Stimulated activated CD4-positive, alpha-beta T cell treated with anti-CD3 and anti-CD28 coated beads, Interleukin-15, amount 100 ng/mL, for 24 hours (primary cell): ENCODE measurements around the gene CCDC33.

Source experiments
- DNase-seq: peaks from one replicate; pipeline ENCODE4 v3.0.0-alpha.2; 2020

The CCDC33 gene

GRCh38 chr15:74261041-74261440 lies 24.9 kb downstream of the CCDC33 start:
- DNase-seq: no peak

- DNase-seq: no peak
These were observed 25.6 kb downstream of the CCDC33 start for GRCh38 chr15:74261685-74262084.

GRCh38 chr15:74262151-74262550 lies 26.0 kb downstream of the CCDC33 start:
- DNase-seq: no peak

DNA sequence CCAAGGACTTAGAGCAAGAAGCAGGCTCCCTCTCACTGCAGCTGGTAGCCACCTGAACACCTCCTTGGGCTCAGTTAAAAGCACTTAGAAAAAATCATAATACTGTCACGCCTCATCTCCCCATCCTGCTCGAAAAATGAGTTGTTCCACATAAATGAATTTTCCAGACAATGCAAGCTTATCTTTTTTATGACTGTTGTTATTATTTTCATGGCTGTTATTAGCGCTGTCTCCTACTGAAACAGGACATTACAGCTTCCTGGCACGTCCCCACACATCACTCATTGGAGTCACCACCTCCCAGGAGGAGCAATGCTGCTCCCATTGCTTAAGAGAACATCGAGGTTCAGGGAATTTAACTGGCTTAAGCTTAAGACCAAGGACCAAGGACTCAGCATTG lies 26.5 kb downstream of the CCDC33 start:
- DNase-seq: no peak

DNA sequence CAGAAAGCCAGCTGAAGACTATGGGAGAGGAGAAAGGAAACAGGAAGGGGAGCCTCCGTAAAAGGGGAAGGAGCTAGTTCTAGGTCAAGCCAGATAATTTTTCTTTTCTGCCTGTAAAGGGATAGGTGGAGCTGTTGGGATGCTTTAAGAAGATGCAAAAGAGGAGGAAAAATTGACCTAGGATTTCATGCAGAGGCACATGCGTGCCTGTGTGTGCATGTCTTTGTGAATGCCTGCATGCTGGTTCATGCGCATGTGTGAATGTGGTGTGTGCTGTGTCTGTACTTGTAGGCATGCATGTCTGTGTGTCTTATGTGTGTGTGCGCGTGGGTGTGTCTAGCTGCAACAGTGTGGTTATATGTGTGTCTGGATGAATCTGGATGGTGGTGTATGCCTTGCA lies 27.3 kb downstream of the CCDC33 start:
- no peak for DNase-seq

GRCh38 chr15:74264081-74264501 lies 28.0 kb downstream of the CCDC33 start:
- DNase-seq: no peak

DNA sequence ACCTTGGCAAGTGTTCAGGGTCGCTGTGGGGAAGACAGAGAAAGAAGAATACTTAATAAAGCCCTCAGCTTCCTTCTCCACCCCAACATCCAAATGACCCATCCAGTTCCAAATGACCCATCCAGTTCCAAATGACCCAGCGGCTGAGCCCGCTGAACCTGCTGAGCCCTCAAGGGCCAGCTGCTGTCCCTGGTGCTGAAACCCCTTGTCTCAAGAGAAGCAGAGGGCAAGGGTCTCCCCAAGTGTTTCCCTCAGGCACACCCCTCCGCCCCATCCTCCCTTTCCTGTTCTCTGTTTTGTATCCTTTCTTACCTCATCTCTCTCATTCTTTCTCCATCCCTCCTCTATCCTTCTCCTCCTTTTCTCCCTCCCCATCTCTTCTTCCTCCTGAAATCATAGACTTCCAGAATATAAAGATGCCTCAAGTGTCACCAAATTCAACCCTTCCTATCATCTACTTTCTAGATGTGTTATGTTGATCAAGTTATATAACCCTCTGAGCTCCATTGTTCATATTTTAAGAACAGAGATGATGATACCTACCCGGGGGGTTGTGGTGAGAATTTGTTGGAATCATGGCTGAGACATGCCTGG lies 29.0 kb downstream of the CCDC33 start:
- DNase-seq: peak; percentile 9

GRCh38 chr15:74268020-74268419 lies 31.9 kb downstream of the CCDC33 start:
- no peak for DNase-seq

DNA sequence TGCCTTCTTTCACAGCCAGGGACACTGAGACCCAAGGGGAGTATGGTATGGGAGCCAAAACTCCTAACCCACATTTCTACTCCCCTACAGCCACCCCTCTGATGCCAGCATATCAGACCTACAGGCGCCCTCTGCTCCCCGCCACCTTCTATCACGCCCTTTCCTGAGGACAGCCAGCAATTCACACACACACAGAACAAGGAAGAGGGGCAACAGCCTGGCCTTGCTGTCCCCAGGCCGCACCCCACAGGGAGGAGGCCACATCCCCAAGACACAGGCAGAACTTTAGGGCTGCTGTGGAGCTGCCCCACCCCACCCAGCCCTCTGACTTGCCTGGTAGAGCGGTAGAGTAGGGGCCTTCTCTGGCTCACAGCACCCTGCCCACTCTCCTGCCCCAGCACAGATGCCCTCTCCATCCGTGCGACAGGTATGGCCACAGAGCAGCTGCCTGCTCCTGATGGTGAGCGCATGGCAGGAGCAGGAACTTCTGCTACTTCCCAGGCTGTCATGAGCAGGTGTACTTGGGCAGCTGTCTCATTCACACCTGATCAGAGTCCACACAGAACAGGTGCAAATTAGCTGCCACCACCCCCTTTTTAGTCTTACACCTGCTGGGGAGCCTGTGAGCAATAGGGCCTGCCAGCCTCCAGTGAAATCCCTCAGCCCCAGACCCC lies 33.4 kb downstream of the CCDC33 start:
- DNase-seq: no peak

DNA sequence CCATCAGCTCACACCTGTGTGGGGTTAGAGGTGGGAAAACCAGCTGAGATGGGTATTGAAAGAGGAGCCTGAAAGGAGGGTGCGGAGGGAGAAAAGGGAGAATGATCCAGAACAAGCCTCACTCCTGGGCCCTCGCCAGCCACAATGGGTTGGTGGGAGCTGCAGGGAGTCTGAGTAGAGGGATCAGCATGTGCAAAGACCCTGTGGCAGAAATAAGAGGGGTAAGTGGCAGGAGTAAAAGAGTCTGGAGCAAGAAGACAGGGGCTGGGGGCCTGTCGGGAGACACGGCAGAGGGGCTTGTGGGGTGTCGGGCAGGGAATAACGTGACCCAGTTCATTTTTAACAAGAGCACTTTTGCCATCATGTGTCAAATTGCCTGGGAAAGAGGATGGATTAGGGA lies 34.0 kb downstream of the CCDC33 start:
- DNase-seq: no peak

- no peak for DNase-seq
These were observed 34.9 kb downstream of the CCDC33 start for GRCh38 chr15:74270854-74271520.

DNA sequence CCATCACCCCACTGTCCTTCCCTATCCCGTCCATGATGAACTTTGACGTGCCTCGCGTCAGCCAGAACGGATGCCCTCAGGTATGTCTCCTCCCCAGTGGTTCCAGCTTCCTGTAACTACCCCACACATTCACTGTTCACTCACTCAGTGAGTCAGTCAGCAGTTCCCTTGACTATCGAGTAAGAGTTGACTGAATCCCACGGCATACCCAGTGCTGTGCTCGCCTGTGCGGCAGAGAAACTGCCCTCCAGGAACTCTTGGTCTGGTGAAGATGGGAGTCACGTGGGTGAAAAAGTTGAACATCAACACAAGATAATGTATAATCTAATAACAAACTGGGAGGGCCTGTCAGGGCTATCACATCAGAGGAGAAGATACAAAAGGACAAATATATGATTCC lies 36.7 kb downstream of the CCDC33 start:
- no peak for DNase-seq

DNA sequence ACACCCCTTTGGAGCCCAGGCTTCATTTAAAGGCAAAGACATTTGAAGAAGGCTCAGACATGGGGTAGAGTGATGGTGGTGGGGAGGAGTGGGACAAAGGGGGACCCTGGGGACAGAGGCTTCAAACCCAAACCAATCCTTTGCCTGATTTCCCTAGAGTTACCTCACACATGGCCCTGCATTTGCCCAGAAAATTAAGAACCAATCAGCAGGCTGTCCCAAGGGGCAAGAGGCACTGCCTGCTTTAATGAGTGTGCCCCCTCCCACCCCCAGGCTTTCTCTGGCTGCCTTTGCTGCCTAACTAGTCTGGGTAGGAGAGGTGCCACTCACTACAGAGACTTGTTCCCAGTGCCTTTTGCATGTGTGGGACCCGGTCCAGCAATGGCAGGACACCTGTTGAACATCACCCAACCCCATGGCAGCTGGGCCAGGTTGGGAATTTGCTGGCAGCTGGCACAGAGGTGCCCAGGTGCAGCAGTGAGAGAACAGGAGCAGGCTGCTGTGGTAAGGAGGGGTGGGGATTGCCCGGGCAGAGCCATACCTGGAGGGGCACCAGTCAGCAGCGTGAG lies 38.4 kb downstream of the CCDC33 start:
- no peak for DNase-seq

DNA sequence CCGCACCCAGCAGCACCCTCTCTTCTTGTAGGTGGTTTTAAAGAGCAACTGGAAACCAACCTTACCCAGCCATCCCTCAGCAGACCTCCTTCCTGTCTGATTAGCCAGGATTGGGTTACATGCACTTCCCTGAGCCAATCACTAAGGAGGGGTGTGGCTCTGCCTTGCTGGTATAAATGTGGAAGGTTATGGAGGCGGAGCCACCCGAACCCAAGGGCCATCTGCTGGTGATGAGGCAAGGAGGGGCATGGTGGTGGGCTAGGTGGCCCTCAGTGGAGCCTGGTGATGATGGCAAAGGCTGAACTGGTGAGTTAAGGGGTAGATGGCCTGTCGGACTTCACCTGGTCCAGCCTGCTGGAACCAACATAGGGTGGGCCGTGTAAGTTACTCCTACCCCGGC lies 39.8 kb downstream of the CCDC33 start:
- no peak for DNase-seq

- DNase-seq: no peak
These were observed 40.4 kb downstream of the CCDC33 start for GRCh38 chr15:74276560-74276959.

DNA sequence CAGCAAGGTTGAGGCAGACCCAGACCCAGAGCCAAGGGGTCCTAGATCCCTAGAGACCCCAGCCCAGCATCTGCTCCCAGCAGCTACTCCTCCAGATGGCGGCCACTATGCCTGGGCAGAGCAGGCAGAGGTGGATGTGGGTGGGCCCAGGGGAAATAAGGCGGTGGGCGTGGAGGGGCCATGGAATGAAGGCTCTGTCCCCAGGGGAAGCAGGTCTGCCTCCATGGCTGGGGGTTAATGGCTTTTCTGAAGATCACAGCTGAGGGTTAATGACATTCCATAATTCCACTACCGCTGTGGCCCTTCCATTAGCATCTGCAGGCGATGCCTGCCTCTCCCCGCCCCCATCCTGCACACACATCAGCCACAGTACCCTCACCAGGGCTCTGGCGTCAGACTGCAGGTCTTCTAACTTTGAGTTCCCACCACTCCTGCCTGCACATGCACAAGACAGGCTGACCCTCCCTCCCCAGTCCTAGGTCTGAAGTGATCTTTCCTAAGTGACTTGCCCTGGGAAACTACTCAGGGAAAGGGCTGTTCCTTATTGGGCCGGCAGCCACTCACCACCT lies 41.2 kb downstream of the CCDC33 start:
- DNase-seq: no peak

DNA sequence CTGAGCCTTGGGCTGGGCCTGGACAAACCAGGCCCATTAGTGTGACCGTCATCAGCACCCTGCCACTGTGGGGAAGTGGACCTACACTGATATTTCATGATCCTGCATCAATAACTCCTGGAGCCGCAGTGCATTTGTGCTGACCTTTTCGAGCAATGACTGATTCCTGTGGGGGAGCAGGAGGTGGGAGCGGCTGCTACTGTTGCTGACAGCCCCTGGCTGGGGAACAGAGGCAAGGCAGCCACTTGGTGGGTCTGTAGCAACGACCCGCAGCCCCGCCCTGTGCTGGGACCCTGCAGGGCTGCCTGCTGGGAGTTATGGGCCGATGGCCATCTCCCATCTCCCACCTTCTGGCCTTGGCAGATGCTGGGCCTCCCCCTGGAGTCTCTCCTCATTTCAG lies 42.1 kb downstream of the CCDC33 start:
- no peak for DNase-seq

DNA sequence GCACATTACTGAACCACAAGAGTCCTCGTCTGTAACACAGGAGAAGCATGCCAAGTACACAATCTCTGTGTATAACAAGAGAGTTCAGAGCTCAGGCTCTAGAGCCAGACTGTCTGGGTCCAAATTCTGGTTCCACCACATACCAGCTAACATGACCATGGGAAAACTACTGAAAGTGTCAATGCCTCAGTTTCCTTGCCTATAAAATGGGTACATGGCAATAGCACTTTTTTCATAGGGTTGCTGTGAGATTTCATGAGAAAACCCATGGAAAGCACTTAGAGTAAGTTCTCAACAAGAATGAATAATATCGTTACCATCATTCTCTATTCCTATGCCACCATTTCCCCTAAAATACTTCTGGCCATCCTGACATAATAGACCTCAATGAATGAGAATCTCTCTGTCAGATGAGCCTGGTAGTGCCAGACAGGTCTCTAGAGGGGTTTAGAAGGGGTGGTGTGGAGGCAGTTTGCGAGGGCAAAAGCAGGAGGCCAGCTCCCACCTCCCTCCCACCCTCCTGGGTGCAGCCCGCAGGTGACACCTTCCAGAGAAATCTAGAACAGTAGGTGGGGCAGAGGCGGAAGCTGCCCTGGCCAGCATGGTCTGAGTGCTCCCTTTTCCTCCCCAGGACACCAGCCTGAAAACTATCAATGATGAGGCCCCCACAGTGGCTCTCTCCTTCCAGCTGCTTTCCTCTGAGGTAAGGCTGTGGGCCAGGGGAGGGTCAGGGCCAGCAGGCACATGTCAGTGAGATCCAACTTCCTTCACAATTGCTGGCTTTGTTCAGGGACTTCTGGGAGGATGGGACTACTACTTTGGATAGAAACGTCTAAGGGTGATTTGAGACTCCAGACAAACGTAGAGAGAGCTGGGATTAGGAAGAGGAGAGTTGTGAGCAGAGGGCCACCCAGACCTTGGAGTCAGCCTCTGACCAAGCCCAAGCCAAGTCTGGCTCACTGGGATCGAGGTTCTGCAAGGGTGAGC lies 45.3 kb downstream of the CCDC33 start:
- DNase-seq: no peak

- no peak for DNase-seq
These were observed 47.2 kb downstream of the CCDC33 start for GRCh38 chr15:74283368-74283767.

- DNase-seq: no peak
These were observed 53.5 kb downstream of the CCDC33 start for GRCh38 chr15:74289671-74290070.

- DNase-seq: no peak
These were observed 54.5 kb downstream of the CCDC33 start for GRCh38 chr15:74290645-74291044.
